ENCODE data around the gene ARHGAP22. TPM values are rescaled to one million over a fixed set of nuclear protein-coding genes. Genes with fewer than 3 reads are reported as not detected.

Gene ARHGAP22
- polyA plus RNA-seq, 1 donor from 2014 or later, result 0.15 TPM

DNA sequence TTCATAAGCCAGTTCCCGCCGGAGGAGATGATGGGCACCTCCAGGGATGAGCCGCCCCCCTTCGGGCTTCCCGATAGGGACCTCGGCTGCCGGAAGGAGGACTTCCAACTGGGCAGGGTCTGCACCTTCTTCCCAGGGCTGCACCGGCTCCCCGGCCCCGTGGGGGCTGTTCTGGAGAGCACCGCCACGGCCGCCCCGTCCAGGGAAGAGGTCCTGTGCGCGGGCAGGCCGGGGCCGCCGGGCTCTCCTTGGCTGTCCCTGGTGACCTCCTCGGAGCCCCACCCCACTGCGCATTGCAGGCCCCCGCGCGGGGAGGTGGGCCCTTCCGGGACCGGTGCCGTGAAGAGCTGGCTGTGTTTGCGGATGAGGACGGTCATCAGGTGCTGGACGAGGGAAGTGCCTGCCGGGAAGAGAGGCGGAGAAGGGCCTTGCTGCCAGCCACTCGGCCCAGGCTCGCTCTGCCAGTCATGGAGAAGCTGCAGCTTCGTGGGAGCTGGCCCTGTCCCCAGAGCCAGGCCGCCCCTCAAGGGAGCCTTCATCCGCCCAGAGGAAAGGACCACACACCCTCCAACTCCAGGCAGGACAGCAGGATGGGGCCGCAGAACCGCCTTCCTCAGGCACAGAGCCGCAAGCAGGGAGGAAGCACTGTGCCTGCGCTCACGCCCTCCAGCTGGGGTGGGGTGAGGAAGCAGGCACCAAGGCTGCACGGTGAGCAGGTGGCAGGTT is 154.0 kb downstream of the ARHGAP22 start:
- Histone ChIP-seq H3K4me3 (ENCODE audit: low read length) (no peak overlapping the region), H3K4me2 (ENCODE audit: low read length) (no peak overlapping the region), H3K36me3 (ENCODE audit: insufficient read depth, low read length) (no peaks in the 10 kb centered on the region), H3K9me3 (ENCODE audit: low read length) (no peaks in the 10 kb centered on the region), H3K79me2 (replicated peaks; ENCODE audit: insufficient read depth, low read length) (no peaks in the 10 kb centered on the region), H2AFZ (ENCODE audit: low read depth, low read length) (no peak overlapping the region), H4K20me1 (ENCODE audit: insufficient read depth) (no peaks in the 10 kb centered on the region), H3K9me2 (ENCODE audit: insufficient read depth, low read length) (no peaks in the 10 kb centered on the region), H3K9ac (ENCODE audit: low read length) (no peak overlapping the region), H3F3A (ENCODE audit: insufficient read depth, low read length, poor library complexity, severe bottlenecking) (no peaks in the 10 kb centered on the region), H3K27ac (ENCODE audit: low read length) (no peak overlapping the region), H3K27me3 (ENCODE audit: insufficient read depth, low read depth, low read length) (no peaks in the 10 kb centered on the region)
- TF ChIP-seq, protein P1, sequence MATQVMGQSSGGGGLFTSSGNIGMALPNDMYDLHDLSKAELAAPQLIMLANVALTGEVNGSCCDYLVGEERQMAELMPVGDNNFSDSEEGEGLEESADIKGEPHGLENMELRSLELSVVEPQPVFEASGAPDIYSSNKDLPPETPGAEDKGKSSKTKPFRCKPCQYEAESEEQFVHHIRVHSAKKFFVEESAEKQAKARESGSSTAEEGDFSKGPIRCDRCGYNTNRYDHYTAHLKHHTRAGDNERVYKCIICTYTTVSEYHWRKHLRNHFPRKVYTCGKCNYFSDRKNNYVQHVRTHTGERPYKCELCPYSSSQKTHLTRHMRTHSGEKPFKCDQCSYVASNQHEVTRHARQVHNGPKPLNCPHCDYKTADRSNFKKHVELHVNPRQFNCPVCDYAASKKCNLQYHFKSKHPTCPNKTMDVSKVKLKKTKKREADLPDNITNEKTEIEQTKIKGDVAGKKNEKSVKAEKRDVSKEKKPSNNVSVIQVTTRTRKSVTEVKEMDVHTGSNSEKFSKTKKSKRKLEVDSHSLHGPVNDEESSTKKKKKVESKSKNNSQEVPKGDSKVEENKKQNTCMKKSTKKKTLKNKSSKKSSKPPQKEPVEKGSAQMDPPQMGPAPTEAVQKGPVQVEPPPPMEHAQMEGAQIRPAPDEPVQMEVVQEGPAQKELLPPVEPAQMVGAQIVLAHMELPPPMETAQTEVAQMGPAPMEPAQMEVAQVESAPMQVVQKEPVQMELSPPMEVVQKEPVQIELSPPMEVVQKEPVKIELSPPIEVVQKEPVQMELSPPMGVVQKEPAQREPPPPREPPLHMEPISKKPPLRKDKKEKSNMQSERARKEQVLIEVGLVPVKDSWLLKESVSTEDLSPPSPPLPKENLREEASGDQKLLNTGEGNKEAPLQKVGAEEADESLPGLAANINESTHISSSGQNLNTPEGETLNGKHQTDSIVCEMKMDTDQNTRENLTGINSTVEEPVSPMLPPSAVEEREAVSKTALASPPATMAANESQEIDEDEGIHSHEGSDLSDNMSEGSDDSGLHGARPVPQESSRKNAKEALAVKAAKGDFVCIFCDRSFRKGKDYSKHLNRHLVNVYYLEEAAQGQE (IDR thresholded peaks at IDR 0.05; ENCODE audit: borderline replicate concordance), result no peak
- no peak for TF ChIP-seq POLR2AphosphoS5 (IDR thresholded peaks at IDR 0.05)
- no peak for TF ChIP-seq SMC3 (conservative IDR thresholded peaks at IDR 0.05; ENCODE audit: poor library complexity)
- TF ChIP-seq EP300 (conservative IDR thresholded peaks at IDR 0.05; ENCODE audit: poor library complexity, severe bottlenecking), result no peak

- H3K4me2 ChIP-seq (ENCODE audit: low read length), result no peak overlapping the region
- no peaks in the 10 kb centered on the region for H3F3A ChIP-seq (ENCODE audit: insufficient read depth, low read length, poor library complexity, severe bottlenecking)
- no peaks in the 10 kb centered on the region for H4K20me1 ChIP-seq (ENCODE audit: insufficient read depth)
- TF ChIP-seq EZH2 (IDR thresholded peaks at IDR 0.05; ENCODE audit: borderline replicate concordance, insufficient read depth, low read length, poor library complexity, severe bottlenecking), result no peak
- TF ChIP-seq, protein P2, sequence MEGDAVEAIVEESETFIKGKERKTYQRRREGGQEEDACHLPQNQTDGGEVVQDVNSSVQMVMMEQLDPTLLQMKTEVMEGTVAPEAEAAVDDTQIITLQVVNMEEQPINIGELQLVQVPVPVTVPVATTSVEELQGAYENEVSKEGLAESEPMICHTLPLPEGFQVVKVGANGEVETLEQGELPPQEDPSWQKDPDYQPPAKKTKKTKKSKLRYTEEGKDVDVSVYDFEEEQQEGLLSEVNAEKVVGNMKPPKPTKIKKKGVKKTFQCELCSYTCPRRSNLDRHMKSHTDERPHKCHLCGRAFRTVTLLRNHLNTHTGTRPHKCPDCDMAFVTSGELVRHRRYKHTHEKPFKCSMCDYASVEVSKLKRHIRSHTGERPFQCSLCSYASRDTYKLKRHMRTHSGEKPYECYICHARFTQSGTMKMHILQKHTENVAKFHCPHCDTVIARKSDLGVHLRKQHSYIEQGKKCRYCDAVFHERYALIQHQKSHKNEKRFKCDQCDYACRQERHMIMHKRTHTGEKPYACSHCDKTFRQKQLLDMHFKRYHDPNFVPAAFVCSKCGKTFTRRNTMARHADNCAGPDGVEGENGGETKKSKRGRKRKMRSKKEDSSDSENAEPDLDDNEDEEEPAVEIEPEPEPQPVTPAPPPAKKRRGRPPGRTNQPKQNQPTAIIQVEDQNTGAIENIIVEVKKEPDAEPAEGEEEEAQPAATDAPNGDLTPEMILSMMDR (IDR thresholded peaks at IDR 0.05; ENCODE audit: poor library complexity, severe bottlenecking), result no peak
- no peak for TF ChIP-seq EP300 (conservative IDR thresholded peaks at IDR 0.05; ENCODE audit: poor library complexity, severe bottlenecking)
- no peaks in the 10 kb centered on the region for H3K9me3 ChIP-seq (ENCODE audit: low read length)
- H3K9me2 ChIP-seq (ENCODE audit: insufficient read depth, low read length), result no peaks in the 10 kb centered on the region
- H3K36me3 ChIP-seq (ENCODE audit: insufficient read depth, low read length), result no peaks in the 10 kb centered on the region
- H3K27ac ChIP-seq (ENCODE audit: low read length), result no peak overlapping the region
- no peaks in the 10 kb centered on the region for H3K27me3 ChIP-seq (ENCODE audit: insufficient read depth, low read depth, low read length)
- no peak overlapping the region for H2AFZ ChIP-seq (ENCODE audit: low read depth, low read length)
- no peak overlapping the region for H3K9ac ChIP-seq (ENCODE audit: low read length)
- H3K4me3 ChIP-seq (ENCODE audit: low read length), result no peak overlapping the region
- no peaks in the 10 kb centered on the region for H3K79me2 ChIP-seq (replicated peaks; ENCODE audit: insufficient read depth, low read length)
Measured at GRCh38 chr10:48450233-48450740, 154.6 kb downstream of the ARHGAP22 start.

All from neural cell (in vitro differentiated cells).